Duodenal mucosa (tissue), 2 donors: ENCODE data around the gene NPM1.
"Not testable (repeated sequence)": the region's sequence is repeated elsewhere in the genome, so short reads cannot be mapped to it uniquely, and the experiment has no call there.

Experiments used
- H3K27ac ChIP-seq: one replicate; pipeline ENCODE4 v1.7.0; 2013; ENCODE audit warnings: low read depth, low read length
- H3K27me3 ChIP-seq, 2 donors: one replicate each; pipeline ENCODE4 v1.7.0; 2013; ENCODE audit warnings: low read length in 2 of 2, control low read depth in 1 of 2; ENCODE audit not compliant: insufficient read depth in 2 of 2, control insufficient read depth in 1 of 2
- H3K36me3 ChIP-seq, 2 donors: one replicate each; pipeline ENCODE4 v1.7.0; 2013; ENCODE audit warnings: low read length in 2 of 2, control low read depth in 1 of 2; ENCODE audit not compliant: insufficient read depth in 2 of 2, control insufficient read depth in 1 of 2
- H3K4me1 ChIP-seq, 2 donors: one replicate each; pipeline ENCODE4 v1.7.0; 2013; ENCODE audit warnings: low read length in 2 of 2, control low read depth in 1 of 2; ENCODE audit not compliant: insufficient read depth in 2 of 2, control insufficient read depth in 1 of 2
- H3K4me3 ChIP-seq, 2 donors: one replicate each; pipeline ENCODE4 v1.7.0; 2013; ENCODE audit warnings: low read length in 2 of 2, low read depth in 1 of 2
- H3K9ac ChIP-seq, 2 donors: one replicate each; pipeline ENCODE4 v1.7.0; 2013; ENCODE audit warnings: low read length in 2 of 2, low read depth in 1 of 2
- H3K9me3 ChIP-seq, 2 donors: one replicate each; pipeline ENCODE4 v1.7.0; 2013; ENCODE audit warnings: low read length in 2 of 2, control low read depth in 1 of 2; ENCODE audit not compliant: control insufficient read depth in 1 of 2

Gene NPM1, protein sequence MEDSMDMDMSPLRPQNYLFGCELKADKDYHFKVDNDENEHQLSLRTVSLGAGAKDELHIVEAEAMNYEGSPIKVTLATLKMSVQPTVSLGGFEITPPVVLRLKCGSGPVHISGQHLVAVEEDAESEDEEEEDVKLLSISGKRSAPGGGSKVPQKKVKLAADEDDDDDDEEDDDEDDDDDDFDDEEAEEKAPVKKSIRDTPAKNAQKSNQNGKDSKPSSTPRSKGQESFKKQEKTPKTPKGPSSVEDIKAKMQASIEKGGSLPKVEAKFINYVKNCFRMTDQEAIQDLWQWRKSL

DNA sequence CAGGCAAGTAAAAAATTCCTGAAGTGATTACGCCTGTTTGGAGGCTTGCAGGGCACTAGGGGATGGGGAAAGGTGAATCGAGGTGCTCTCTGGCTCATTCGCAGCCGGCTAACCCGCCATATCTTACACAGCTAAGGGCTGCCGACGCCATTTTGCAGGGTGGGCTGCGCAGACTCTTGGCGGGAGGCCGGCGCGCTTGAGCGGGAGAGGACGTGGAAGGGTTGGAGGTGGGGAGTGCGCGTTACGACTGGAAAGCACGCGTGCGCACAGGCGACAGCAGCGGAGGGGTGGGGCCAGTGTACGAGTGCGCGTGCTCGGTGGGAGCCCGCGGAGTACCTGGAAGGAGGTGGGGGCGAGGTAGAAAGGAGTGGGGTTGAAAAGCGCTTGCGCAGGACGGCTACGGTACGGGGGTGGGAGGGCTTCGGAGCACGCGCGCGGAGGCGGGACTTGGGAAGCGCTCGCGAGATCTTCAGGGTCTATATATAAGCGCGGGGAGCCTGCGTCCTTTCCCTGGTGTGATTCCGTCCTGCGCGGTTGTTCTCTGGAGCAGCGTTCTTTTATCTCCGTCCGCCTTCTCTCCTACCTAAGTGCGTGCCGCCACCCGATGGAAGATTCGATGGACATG lies at the start of gene NPM1:
TSS of gene NPM1 (plus strand) at position 505 of the 625 bp plus-strand sequence. CDS start at position 605, 100 bp downstream.
- peak within 1 kb of the TSS; percentile 98 for H3K4me3 ChIP-seq
- H3K9me3 ChIP-seq = no peaks in the 10 kb centered on the region
- peak within 1 kb of the TSS; percentile 87 to 98 for H3K9ac ChIP-seq
- peak within 1 kb of the TSS; percentile 80 for H3K27ac ChIP-seq
- peaks cover 26 to 30% of the 10 kb centered on the region in 2 donors for H3K4me1 ChIP-seq
- H3K36me3 ChIP-seq = peaks cover 0 to 21% of the 10 kb centered on the region in 2 donors
- no peaks in the 10 kb centered on the region for H3K27me3 ChIP-seq

DNA sequence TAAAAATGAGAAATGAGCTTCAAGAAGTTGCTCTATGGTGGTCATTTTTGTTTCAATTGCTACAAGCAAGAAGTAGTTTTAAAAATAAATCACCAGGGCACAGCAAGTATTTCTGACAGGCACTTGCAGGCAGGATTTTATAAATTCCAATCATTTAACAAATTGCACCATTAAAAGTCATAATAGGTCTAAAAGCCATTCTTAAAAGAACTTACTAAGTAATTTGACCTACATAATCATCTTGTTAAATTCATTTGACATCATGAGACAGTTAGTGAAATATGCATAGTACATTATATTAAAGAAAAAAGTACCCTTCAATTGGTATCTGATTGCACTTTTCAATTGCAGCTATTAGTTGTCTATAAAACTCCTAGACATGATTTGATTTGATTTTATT lies 47.6 kb upstream of the NPM1 start:
- Histone ChIP-seq H3K27me3 (peaks cover 20 to 28% of the 10 kb centered on the region in 2 donors), H3K4me3 (no peak overlapping the region), H3K36me3 (no peaks in the 10 kb centered on the region), H3K4me1 (peaks cover 6 to 8% of the 10 kb centered on the region in 2 donors), H3K9ac (no peak overlapping the region), H3K27ac (no peak overlapping the region), H3K9me3 (no peaks in the 10 kb centered on the region)

DNA sequence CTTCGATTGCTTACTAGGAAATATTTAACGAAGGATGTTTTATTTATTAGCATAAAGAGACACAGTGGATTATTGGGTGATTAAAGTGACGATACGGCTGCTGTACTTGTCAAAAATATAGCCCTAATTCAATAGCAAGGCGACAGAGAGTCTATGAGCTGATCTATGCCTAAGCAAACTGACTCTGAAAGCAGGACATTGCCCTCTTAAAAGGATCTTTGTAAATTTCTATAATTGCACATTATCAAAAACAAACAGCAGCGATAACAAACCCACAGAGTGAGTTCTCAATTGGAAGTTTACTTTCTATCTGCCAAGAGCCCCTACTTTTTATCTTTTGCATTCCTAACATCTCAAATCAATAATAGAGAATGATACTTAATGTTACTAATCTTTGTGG lies 47.2 kb upstream of the NPM1 start:
- Histone ChIP-seq H3K9me3 (no peaks in the 10 kb centered on the region), H3K4me1 (peaks cover 6 to 8% of the 10 kb centered on the region in 2 donors), H3K4me3 (no peak overlapping the region), H3K36me3 (no peaks in the 10 kb centered on the region), H3K27me3 (peaks cover 17 to 25% of the 10 kb centered on the region in 2 donors), H3K27ac (no peak overlapping the region), H3K9ac (no peak overlapping the region)

DNA sequence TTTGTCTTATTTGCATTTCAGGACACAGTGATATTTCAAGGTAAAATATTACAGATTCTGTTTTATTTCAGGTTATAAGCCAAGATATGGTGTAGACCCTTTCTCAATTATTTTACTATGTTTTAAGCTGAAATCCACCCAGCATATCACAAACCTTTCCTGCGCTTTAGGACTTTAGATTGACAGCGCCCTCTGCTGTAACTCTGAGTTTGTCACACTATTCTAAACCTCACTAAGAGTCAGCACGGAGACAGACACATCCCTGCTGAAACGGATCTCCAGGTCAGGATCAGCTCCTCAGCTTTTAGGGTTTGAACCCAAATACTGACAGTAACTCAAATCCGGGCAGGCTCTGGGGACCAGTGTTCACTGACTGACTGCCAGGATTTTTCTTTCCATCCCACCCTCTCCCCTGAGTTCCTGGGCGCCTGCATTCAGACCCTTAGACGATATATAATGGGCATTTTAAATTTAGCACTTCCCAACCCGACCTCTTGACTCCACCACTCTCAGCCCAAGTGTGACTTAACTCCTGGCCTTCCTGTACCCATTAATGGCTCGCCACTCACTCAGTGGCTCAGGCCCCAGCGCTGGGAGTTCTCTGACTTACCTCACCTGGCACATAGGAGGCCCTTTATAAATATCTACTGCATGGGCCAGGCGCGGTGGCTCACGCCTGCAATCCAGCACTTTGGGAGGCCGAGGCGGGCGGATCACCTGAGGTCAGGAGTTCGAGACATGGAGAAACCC lies 45.1 kb upstream of the NPM1 start:
- H3K36me3 ChIP-seq = no peaks in the 10 kb centered on the region
- peaks cover 5 to 10% of the 10 kb centered on the region in 2 donors for H3K27me3 ChIP-seq
- no peak overlapping the region for H3K27ac ChIP-seq
- H3K9ac ChIP-seq = no peak overlapping the region
- no peak overlapping the region for H3K4me3 ChIP-seq
- H3K4me1 ChIP-seq = peaks cover 0 to 6% of the 10 kb centered on the region in 2 donors
- H3K9me3 ChIP-seq = no peaks in the 10 kb centered on the region

DNA sequence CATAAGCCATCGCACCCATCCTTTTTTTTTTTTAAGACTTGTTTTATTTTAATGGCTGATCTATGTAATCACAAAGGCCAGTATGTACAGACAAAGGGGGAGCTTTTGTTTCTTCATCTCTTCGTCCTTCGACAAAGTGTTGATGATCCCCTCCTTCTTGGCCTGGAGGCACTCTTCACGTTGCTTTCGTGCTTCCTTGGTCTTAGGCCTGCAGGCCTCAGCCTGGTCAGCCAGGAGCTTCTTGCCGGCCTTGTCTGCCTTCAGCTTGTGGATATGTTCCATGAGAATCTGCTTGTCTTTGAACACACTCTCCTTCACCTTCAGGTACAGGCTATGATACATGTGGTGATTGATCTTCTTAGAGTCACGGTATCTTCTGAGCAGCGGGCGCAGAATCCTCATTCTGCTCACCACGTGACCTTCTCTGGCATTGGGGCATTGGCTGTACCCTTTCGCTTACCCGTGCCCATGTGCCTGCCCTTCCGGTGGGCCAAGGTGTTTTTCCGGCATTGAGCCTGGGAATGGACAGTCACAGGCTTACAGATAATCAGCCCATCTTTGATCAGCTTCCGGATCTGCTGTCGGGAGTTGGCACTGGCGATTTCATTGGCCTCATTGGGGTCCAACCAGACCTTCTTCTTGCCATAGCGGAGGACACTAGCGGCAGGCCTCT lies 42.6 kb upstream of the NPM1 start:
- Histone ChIP-seq H3K27ac (no peak overlapping the region), H3K9ac (no peak overlapping the region), H3K4me1 (peaks cover 0 to 5% of the 10 kb centered on the region in 2 donors), H3K9me3 (no peaks in the 10 kb centered on the region), H3K36me3 (no peaks in the 10 kb centered on the region), H3K27me3 (peaks cover 0 to 2% of the 10 kb centered on the region in 2 donors), H3K4me3 (no peak overlapping the region)

DNA sequence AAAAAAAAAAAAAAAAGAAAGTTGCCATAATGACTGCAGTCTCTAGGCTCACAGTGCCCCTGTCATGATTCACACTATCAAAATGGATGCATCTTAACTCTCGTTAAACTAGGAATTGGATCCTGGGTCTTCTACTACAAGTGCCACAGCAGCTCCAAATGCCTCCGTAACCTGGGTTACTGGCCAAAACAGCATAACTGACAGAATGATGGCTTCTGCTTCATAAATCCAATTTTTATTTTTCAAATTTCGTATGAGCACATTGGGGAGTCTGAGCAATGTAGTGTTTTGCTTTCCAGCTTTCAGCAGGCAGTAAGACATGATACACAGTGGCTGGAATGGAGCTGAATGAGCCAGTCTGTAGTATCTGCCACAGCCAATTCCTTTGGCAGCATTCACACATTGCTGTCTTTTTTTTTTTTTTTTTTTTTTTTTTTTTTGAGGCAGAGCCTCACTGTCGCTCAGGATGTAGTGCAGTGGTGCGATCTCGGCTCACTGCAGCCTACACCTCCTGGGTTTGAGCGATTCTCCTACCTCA lies 36.0 kb upstream of the NPM1 start:
- no peak overlapping the region for H3K27ac ChIP-seq

DNA sequence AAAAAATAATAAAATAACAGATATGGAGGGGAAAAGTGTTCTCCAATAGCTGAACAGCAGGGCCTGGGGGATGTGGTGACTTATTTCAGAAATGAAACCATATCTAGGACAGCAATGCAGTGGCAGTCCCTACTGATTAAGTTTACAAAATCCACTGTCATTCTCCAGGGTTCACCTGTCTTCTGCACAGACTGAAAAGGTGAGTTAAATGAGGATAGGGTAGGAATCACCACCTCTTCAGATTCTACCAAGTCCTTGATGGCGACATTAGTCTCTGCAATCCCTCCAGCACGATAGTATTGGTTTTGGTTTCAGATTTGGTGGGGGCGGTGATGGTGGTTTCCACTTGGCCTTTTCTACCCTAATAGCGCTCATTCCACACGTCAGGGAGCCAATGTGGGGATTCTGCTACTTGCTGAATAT lies 32.3 kb upstream of the NPM1 start:
- Histone ChIP-seq H3K27me3 (no peaks in the 10 kb centered on the region), H3K9ac (no peak overlapping the region), H3K36me3 (no peaks in the 10 kb centered on the region), H3K27ac (no peak overlapping the region), H3K9me3 (no peaks in the 10 kb centered on the region), H3K4me3 (peak overlapping the region in 1 of 2 donors; percentile 58), H3K4me1 (no peaks in the 10 kb centered on the region)

More for the DNA sequence above, 36.0 kb upstream of the NPM1 start:
- H3K27me3 ChIP-seq = no peaks in the 10 kb centered on the region
- H3K36me3 ChIP-seq = no peaks in the 10 kb centered on the region
- H3K9ac ChIP-seq = no peak overlapping the region
- no peaks in the 10 kb centered on the region for H3K9me3 ChIP-seq
- H3K4me3 ChIP-seq = no peak overlapping the region
- no peaks in the 10 kb centered on the region for H3K4me1 ChIP-seq

- H3K4me1 ChIP-seq = no peaks in the 10 kb centered on the region
These were observed 29.8 kb upstream of the NPM1 start for GRCh38 chr5:171357843-171358242.

GRCh38 chr5:171361151-171361550 lies 26.5 kb upstream of the NPM1 start:
- H3K4me3 ChIP-seq, H3K27ac ChIP-seq, H3K27me3 ChIP-seq, H3K36me3 ChIP-seq, H3K9ac ChIP-seq, H3K9me3 ChIP-seq, H3K4me1 ChIP-seq: not testable (repeated sequence)

More at GRCh38 chr5:171357843-171358242, 29.8 kb upstream of the NPM1 start:
- H3K9me3 ChIP-seq = no peaks in the 10 kb centered on the region
- no peaks in the 10 kb centered on the region for H3K36me3 ChIP-seq
- H3K27me3 ChIP-seq = no peaks in the 10 kb centered on the region
- H3K9ac ChIP-seq = no peak overlapping the region
- H3K27ac ChIP-seq = no peak overlapping the region
- H3K4me3 ChIP-seq = no peak overlapping the region
